ENCODE results near the gene TRIP12.

The TRIP12 gene

GRCh38 chr2:229733611-229734245 lies 188.1 kb downstream of the TRIP12 start:
- TF ChIP-seq, protein P1, sequence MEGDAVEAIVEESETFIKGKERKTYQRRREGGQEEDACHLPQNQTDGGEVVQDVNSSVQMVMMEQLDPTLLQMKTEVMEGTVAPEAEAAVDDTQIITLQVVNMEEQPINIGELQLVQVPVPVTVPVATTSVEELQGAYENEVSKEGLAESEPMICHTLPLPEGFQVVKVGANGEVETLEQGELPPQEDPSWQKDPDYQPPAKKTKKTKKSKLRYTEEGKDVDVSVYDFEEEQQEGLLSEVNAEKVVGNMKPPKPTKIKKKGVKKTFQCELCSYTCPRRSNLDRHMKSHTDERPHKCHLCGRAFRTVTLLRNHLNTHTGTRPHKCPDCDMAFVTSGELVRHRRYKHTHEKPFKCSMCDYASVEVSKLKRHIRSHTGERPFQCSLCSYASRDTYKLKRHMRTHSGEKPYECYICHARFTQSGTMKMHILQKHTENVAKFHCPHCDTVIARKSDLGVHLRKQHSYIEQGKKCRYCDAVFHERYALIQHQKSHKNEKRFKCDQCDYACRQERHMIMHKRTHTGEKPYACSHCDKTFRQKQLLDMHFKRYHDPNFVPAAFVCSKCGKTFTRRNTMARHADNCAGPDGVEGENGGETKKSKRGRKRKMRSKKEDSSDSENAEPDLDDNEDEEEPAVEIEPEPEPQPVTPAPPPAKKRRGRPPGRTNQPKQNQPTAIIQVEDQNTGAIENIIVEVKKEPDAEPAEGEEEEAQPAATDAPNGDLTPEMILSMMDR (IDR thresholded peaks at IDR 0.05) = no peak

GRCh38 chr2:229732897-229733296 lies 188.9 kb downstream of the TRIP12 start:
- TF ChIP-seq, protein P1 (IDR thresholded peaks at IDR 0.05) = no peak

- TF ChIP-seq, protein P1 (IDR thresholded peaks at IDR 0.05) = no peak
These were observed 189.9 kb downstream of the TRIP12 start for GRCh38 chr2:229731916-229732315.

- TF ChIP-seq, protein P1 (IDR thresholded peaks at IDR 0.05) = no peak
These were observed 190.4 kb downstream of the TRIP12 start for GRCh38 chr2:229731363-229731762.

GRCh38 chr2:229728370-229728769 lies 193.4 kb downstream of the TRIP12 start:
- TF ChIP-seq, protein P1 (IDR thresholded peaks at IDR 0.05) = no peak

DNA sequence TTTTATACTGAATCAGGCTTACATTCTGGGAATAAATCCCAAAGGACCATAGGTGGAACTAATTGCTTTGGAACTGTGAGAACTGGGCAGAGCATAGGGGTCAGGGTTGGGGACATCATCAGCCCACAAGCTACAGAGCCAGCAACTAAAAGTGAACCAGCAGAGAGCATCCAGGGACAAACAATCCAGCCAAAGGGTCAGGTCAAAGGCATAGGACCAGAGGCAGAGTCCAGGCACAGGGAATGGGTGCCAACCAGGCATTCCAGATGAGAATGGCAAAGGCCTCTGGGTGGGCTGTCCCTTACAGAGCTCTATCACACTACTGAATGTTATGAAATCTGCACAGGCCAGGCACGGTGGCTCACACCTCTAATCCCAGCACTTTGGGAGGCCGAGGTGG lies 195.2 kb downstream of the TRIP12 start:
- TF ChIP-seq, protein P1 (IDR thresholded peaks at IDR 0.05) = no peak

GRCh38 chr2:229725716-229726574 lies 195.9 kb downstream of the TRIP12 start:
- TF ChIP-seq, protein P1 (IDR thresholded peaks at IDR 0.05) = no peak

All from LNCAP (cell line).